Right lobe of liver (tissue), 6 donors: ENCODE results near the gene CEP164. TPM values are rescaled to one million over a fixed set of nuclear protein-coding genes. Genes with fewer than 3 reads are reported as not detected.

ENCODE experiments used
- ATAC-seq, 4 donors: fragments of 200-7000 bp; cut with Tn5 transposase; one replicate each; pipeline ENCODE4 v1.9.1; 2020; ENCODE audit warnings: mild to moderate bottlenecking in 4 of 4, moderate library complexity in 4 of 4
- DNase-seq, 3 donors: peaks; one replicate each; pipeline ENCODE4 v3.0.0-alpha.2; 2020
- H3K27ac ChIP-seq, 3 donors: fragments of 200-600 bp; one replicate each; pipeline ENCODE4 v1.8.0; 2022
- H3K27me3 ChIP-seq, 2 donors: fragments of 200-600 bp; one replicate each; pipeline ENCODE4 v1.8.0; 2022
- H3K36me3 ChIP-seq, 4 donors: fragments of 200-600 bp; sonication (generic) in 1 of 4; one replicate each; pipeline versions ENCODE4 v1.5.1 to v1.8.0; 2017 to 2022; ENCODE audit warnings: control low read depth in 1 of 4
- H3K4me1 ChIP-seq, 4 donors: fragments of 200-600 bp; sonication (generic) in 1 of 4; one replicate each; pipeline versions ENCODE4 v1.5.1 to v1.8.0; 2017 to 2022; ENCODE audit warnings: control low read depth in 1 of 4
- H3K4me3 ChIP-seq, 3 donors: fragments of 200-600 bp; one replicate each; pipeline ENCODE4 v1.8.0; 2022
- H3K9me3 ChIP-seq, 4 donors: fragments of 200-600 bp; sonication (generic) in 1 of 4; one replicate each; pipeline versions ENCODE4 v1.5.1 to v1.8.0; 2017 to 2022; ENCODE audit warnings: control low read depth in 1 of 4
- POLR2A ChIP-seq: fragments of 450-650 bp; IDR thresholded peaks from one replicate; pipeline ENCODE4 v1.6.1; 2017; ENCODE audit warnings: antibody characterized with exemption, mild to moderate bottlenecking
- WGBS: methylation state at CpG from one replicate; pipeline ENCODE4 v1.1.6; 2018; ENCODE audit warnings: low coverage, low lambda C conversion rate; ENCODE audit not compliant: insufficient coverage; ENCODE audit errors: missing lambda C conversion rate; 5-methylcytosine and 5-hydroxymethylcytosine counted together
- intact Hi-C, 2 donors: fragments of 100-400 bp; cut with DNase I; formaldehyde crosslinking; loops; one replicate each; pipeline versions ENCODE4 v1.11.2 to v1.14.1; 2022
- total RNA-seq, 6 experiments: library from RNA; depleted of rRNA in 2 of 6; stranded (reverse); fragments of >200 nt in 2 of 6; fragmentation: NEBNext Ultra II Directional in 3 of 6; extraction: Animal tissue kit (Norgen Biotek cat#: 25700) in 3 of 6; gene quantifications; one replicate each; pipeline versions ENCODE4 v1.1.0 to v1.2.4, GENCODE V29; 2016 to 2023
- TF ChIP-seq, protein P1 (sequence below), 4 donors: fragments of 200-600 bp in 3 of 4; fragments of 450-650 bp in 1 of 4; IDR thresholded peaks; one replicate each; pipeline versions ENCODE4 v1.5.1 to v1.8.0; 2016 to 2022; ENCODE audit warnings: antibody characterized with exemption in 4 of 4, mild to moderate bottlenecking in 2 of 4
- donor health status: DM: no; HTN: yes; CAD: no.
- donor health status: DM: no; HTN: no; CAD: no.
- donor health status: DM: no; HTN: no; CAD: no.
- donor health status: DM: no; HTN: yes; CAD: no.
- donor health status: DM: no; HTN: yes; CAD: no.

The CEP164 gene
- total RNA-seq, 6 experiments from 2014 or later, result 7.2 to 11.2 (median 8.6) TPM

DNA sequence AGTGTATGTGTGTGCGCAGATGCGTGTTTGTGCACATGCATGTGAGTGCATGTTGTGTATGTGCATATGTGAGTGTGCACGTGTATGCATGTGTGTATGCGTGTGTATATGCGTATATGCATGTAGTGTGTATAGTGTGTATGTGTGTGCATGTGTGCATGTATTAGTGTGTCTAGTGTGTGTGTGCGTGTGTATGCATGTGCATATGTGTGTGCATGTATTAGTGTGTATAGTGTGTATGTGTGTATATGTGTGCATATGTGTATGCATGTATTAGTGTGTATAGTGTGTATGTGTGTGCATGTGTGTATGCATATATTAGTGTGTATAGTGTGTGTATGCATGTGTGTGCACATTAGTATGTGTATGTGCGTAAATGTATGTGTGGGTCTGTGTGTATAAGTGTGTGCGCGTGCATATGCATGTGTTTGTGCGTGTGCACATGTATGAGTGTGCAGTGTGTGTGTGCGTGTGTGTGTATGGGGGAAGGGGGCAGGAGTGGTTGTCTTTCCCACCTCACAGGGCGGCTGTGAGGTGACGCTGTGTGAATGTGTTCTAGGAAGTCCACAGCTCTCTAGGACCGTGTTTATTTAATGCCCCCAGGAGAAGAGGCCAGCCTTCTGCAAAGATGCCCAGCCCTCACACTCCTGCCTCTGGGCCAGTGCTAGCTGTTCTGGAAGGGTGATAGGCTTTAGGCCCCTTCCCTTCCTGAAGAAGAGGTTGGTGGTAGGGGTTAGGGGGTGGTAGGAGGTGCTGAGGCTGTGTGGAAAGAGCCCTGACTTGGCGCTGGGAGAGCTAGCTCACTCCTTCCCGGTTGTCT is 114.6 kb downstream of the CEP164 start:
- H3K4me1 ChIP-seq, result no peaks in the 10 kb centered on the region
- ATAC-seq (no peak), DNase-seq (no peak)
- TF ChIP-seq, protein P1, sequence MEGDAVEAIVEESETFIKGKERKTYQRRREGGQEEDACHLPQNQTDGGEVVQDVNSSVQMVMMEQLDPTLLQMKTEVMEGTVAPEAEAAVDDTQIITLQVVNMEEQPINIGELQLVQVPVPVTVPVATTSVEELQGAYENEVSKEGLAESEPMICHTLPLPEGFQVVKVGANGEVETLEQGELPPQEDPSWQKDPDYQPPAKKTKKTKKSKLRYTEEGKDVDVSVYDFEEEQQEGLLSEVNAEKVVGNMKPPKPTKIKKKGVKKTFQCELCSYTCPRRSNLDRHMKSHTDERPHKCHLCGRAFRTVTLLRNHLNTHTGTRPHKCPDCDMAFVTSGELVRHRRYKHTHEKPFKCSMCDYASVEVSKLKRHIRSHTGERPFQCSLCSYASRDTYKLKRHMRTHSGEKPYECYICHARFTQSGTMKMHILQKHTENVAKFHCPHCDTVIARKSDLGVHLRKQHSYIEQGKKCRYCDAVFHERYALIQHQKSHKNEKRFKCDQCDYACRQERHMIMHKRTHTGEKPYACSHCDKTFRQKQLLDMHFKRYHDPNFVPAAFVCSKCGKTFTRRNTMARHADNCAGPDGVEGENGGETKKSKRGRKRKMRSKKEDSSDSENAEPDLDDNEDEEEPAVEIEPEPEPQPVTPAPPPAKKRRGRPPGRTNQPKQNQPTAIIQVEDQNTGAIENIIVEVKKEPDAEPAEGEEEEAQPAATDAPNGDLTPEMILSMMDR (IDR thresholded peaks at IDR 0.05), result no peak
- no peak for TF ChIP-seq POLR2A
- WGBS, result 82% methylated on average over 13 of the region's 16 CpGs
- H3K9me3 ChIP-seq, result no peaks in the 10 kb centered on the region
- H3K27me3 ChIP-seq, result no peaks in the 10 kb centered on the region
- no peaks in the 10 kb centered on the region for H3K36me3 ChIP-seq
- no peak overlapping the region for H3K4me3 ChIP-seq
- intact Hi-C loops, result loop anchor here in 1 of 2 donors (5.0 kb wide), 1 partner anchor 375 kb away; no protein-coding TSS in a partner anchor
- H3K27ac ChIP-seq, result no peak overlapping the region

DNA sequence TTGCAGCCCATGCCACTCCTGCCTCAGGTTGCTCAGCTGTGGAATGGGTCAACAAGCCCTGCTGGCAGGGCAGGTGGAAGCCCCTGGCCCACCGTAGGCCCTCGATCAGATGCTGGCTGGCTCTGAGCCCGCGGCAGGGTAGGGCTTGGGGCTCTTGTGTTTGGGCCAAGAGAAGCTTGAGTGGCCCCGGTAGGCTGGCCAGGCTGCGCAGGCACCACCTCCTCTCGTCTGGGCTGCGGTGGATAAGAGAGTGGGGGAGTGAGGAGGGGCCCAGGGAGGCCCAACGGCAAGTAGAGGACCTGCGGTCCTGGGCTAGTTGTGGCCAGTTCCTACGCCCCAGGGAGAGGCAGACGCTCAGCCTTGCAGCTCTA is 115.2 kb downstream of the CEP164 start:
- intact Hi-C loops, result loop anchor here in 1 of 2 donors (5.0 kb wide), 1 partner anchor 374 kb away; no protein-coding TSS in a partner anchor
- Histone ChIP-seq H3K9me3 (no peaks in the 10 kb centered on the region), H3K4me3 (no peak overlapping the region), H3K36me3 (no peaks in the 10 kb centered on the region), H3K4me1 (no peaks in the 10 kb centered on the region), H3K27me3 (no peaks in the 10 kb centered on the region), H3K27ac (no peak overlapping the region)
- TF ChIP-seq POLR2A, result no peak
- TF ChIP-seq, protein P1 (IDR thresholded peaks at IDR 0.05), result no peak
- ATAC-seq, result no peak
- no peak for DNase-seq
- no CpG with 5 or more reads among the region's 12 CpGs for WGBS

DNA sequence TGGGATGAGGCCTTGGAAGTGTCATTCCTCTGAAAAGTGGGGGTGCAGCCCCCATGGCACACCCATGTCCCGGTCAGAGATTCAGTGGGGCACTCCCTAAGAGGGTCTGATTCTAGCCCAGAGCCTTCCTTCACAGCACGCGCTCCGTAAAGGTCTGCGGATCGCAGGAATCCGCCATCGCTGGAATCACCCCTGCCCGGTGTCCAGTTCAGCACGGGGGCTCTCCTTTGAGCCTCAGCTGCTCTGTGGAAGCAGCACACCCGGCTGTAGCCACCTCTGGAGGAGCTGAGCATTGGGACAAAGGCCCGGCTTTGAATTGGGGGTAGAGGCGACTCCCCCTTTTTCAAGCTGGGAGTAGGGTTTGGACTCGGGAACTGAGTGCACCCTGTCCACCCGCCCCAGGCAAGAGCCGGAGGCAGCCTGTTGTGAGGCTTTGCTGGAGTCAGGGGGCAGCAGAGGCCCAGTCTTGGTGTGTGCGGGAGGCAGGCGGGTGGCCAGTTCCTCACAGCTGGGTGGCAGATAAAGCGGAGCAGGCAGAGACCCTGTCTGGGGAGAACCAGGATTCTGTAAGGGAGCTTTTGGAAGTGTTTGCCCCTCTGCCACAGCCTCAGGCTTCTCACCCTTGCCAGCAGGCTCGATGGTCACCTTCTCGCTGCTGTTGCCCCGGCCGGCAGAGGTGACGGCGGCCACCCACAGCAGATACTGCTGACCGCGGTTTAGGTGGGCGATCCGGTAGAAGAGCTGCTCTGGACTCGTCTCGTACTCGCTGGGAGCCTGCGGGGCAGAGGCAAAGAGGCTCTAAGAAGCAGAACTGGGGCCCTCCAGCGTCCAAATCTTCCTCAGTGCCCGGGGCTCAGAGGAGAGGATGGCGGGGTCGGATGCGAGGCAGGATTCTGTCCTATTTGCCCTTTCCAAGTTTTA is 115.9 kb downstream of the CEP164 start:
- Histone ChIP-seq H3K27me3 (no peaks in the 10 kb centered on the region), H3K4me1 (no peaks in the 10 kb centered on the region), H3K9me3 (no peaks in the 10 kb centered on the region), H3K4me3 (no peak overlapping the region), H3K36me3 (no peaks in the 10 kb centered on the region), H3K27ac (no peak overlapping the region)
- intact Hi-C loops, result loop anchor here in 1 of 2 donors (5.0 kb wide), 1 partner anchor 374 kb away; no protein-coding TSS in a partner anchor
- WGBS, result 67% methylated on average over 3 of the region's 38 CpGs
- ATAC-seq, result peak; percentile 50 to 76 (median 63)
- DNase-seq, result no peak
- TF ChIP-seq, protein P1 (IDR thresholded peaks at IDR 0.05), result peak; percentile 12 to 41 (median 25)
- TF ChIP-seq POLR2A, result no peak

DNA sequence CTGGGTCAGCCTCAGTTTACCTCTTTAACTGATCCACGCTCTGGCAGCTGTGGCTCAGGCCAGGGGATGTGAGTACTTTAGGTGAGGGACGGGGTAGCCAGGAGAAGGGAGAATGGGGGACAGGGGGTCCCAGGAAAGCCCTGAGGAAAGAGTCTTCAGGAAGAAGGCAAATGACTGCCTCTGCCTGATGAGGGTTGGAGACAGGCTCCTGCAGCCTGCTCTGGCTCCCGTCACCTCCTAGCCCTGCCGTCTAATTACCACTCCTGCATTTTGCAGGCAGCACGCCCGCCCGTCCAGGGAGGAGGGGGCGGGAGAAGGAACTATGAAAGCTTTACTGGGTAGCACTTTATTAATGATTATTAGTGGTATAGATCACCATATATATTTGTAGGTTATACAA is 116.6 kb downstream of the CEP164 start:
- intact Hi-C loops, result loop anchor here in 1 of 2 donors (5.0 kb wide), 1 partner anchor 373 kb away; no protein-coding TSS in a partner anchor
- DNase-seq, result no peak
- H3K4me1 ChIP-seq, result no peaks in the 10 kb centered on the region
- no peaks in the 10 kb centered on the region for H3K27me3 ChIP-seq
- no peaks in the 10 kb centered on the region for H3K9me3 ChIP-seq
- 43% methylated on average over 3 of the region's 8 CpGs for WGBS
- H3K27ac ChIP-seq, result no peak overlapping the region
- no peaks in the 10 kb centered on the region for H3K36me3 ChIP-seq
- no peak overlapping the region for H3K4me3 ChIP-seq
- no peak for ATAC-seq
- no peak for TF ChIP-seq POLR2A
- TF ChIP-seq, protein P1 (IDR thresholded peaks at IDR 0.05), result no peak
